ENCODE results near the gene BORCS8. TPM values are rescaled to one million over a fixed set of nuclear protein-coding genes. Genes with fewer than 3 reads are reported as not detected.
A peak's percentile ranks its signal among the peaks of the same experiment; 100 is the strongest.

The BORCS8 gene
- total RNA-seq, 2 donors from 2014 or later: 27.8 to 27.9 TPM

DNA sequence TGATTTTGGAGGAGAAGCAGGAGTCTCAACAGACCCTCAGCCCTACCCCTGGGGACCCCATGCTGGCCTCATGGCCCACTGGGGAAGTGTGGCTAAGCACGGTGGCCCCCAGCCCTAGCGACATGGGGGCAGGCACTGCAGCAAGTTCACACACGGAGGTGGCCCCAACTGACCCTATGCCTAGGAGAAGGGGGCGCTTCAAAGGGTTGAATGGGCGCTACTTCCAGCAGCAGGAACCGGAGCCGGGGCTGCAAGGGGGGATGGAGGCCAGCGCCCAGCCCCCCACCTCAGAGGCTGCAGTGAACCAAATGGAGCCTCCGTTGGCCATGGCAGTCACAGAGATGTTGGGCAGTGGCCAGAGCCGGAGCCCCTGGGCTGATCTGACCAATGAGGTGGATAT lies 34.7 kb upstream of the BORCS8 start:
- H3K4me1 ChIP-seq: no peaks in the 10 kb centered on the region
- no peak overlapping the region for H3K9ac ChIP-seq (ENCODE audit: low read depth in 2 of 2, low read length in 2 of 2)
- H3K27ac ChIP-seq: no peak overlapping the region
- H3K27me3 ChIP-seq: peaks cover 4% of the 10 kb centered on the region
- DNase-seq: no peak
- H3K9me3 ChIP-seq: no peaks in the 10 kb centered on the region
- TF ChIP-seq, protein P1, sequence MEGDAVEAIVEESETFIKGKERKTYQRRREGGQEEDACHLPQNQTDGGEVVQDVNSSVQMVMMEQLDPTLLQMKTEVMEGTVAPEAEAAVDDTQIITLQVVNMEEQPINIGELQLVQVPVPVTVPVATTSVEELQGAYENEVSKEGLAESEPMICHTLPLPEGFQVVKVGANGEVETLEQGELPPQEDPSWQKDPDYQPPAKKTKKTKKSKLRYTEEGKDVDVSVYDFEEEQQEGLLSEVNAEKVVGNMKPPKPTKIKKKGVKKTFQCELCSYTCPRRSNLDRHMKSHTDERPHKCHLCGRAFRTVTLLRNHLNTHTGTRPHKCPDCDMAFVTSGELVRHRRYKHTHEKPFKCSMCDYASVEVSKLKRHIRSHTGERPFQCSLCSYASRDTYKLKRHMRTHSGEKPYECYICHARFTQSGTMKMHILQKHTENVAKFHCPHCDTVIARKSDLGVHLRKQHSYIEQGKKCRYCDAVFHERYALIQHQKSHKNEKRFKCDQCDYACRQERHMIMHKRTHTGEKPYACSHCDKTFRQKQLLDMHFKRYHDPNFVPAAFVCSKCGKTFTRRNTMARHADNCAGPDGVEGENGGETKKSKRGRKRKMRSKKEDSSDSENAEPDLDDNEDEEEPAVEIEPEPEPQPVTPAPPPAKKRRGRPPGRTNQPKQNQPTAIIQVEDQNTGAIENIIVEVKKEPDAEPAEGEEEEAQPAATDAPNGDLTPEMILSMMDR (IDR thresholded peaks at IDR 0.05): no peak
- intact Hi-C loops (cut with DNase I): no loop called here
- no peak overlapping the region for H3K4me3 ChIP-seq
- no peaks in the 10 kb centered on the region for H3K36me3 ChIP-seq

- DNase-seq: no peak
- TF ChIP-seq, protein P1 (IDR thresholded peaks at IDR 0.05): no peak
- Histone ChIP-seq H3K27me3 (peaks cover 4% of the 10 kb centered on the region), H3K4me1 (no peaks in the 10 kb centered on the region), H3K4me3 (no peak overlapping the region), H3K9ac (ENCODE audit: low read depth in 2 of 2, low read length in 2 of 2) (no peak overlapping the region), H3K27ac (no peak overlapping the region), H3K9me3 (no peaks in the 10 kb centered on the region), H3K36me3 (no peaks in the 10 kb centered on the region)
- intact Hi-C loops (cut with DNase I): no loop called here
Measured at GRCh38 chr19:19226204-19226603, 34.3 kb upstream of the BORCS8 start.

DNA sequence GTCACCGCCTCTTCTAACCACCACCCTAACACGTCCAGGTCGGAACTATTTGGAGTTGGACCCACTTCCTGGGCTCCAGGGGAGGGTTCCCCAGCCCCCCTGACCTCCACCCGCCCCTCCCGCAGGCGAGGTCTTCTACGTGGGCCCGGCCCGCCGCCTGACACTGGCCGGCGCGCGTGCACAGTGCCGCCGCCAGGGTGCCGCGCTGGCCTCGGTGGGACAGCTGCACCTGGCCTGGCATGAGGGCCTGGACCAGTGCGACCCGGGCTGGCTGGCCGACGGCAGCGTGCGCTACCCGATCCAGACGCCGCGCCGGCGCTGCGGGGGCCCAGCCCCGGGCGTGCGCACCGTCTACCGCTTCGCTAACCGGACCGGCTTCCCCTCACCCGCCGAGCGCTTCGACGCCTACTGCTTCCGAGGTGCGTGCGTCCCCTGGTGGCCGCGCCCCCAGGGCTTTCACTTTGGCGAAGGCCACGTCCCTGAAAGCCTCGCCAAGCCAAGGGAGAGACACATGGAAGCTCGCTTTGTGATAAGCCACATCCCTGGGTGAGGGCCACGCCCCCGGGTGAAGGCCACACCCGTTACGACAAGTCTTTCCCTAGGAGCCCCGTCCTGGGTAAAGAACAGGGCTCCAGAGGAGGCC lies 33.0 kb upstream of the BORCS8 start:
- H3K36me3 ChIP-seq: no peaks in the 10 kb centered on the region
- H3K4me3 ChIP-seq: peak overlapping the region; percentile 47
- TF ChIP-seq, protein P1 (IDR thresholded peaks at IDR 0.05): peak; percentile 62
- H3K9me3 ChIP-seq: no peaks in the 10 kb centered on the region
- DNase-seq: peak; percentile 80
- no peak overlapping the region for H3K27ac ChIP-seq
- peak overlapping the region in 1 of 2 donors; percentile 50 for H3K9ac ChIP-seq (ENCODE audit: low read depth in 2 of 2, low read length in 2 of 2)
- intact Hi-C loops (cut with DNase I): no loop called here
- H3K27me3 ChIP-seq: peaks cover 4% of the 10 kb centered on the region
- H3K4me1 ChIP-seq: no peaks in the 10 kb centered on the region

DNA sequence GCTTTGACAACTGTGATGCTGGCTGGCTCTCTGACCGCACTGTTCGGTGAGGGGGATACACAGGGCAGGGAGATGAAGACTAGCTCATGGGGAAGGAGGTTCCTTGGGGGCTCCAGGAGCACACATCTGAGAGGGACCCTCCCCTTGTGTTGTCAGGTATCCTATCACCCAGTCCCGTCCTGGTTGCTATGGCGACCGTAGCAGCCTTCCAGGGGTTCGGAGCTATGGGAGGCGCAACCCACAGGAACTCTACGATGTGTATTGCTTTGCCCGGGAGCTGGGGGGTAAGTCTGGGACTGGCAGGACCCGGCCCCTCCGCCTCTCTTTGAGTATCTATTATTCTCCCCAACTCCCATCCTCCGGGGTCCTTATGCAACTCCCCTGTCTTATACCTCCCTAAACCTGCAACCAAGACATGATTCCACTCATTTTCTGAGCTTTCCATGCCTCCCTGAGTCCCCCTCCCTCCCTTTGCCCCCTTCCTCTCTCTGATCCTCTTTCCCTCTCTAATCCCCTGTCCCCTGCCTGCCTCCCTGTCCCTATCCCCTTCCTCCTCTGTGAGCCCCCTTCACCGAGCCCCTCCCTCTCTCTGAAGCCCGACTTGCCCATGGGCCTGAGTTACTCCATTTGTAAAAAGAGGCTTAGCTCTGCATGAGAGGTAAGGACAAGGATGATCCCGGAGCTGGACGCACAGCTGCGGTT lies 32.3 kb upstream of the BORCS8 start:
- Histone ChIP-seq H3K36me3 (no peaks in the 10 kb centered on the region), H3K27ac (no peak overlapping the region), H3K9me3 (no peaks in the 10 kb centered on the region), H3K4me3 (peak overlapping the region; percentile 47), H3K4me1 (no peaks in the 10 kb centered on the region), H3K9ac (ENCODE audit: low read depth in 2 of 2, low read length in 2 of 2) (no peak overlapping the region), H3K27me3 (peaks cover 4% of the 10 kb centered on the region)
- intact Hi-C loops (cut with DNase I): no loop called here
- DNase-seq: no peak
- TF ChIP-seq, protein P1 (IDR thresholded peaks at IDR 0.05): no peak

GRCh38 chr19:19223636-19224035 lies 31.7 kb upstream of the BORCS8 start:
- H3K27me3 ChIP-seq: peaks cover 4% of the 10 kb centered on the region
- no peak for DNase-seq
- intact Hi-C loops (cut with DNase I): no loop called here

More at GRCh38 chr19:19223636-19224035, 31.7 kb upstream of the BORCS8 start:
- Histone ChIP-seq H3K4me1 (no peaks in the 10 kb centered on the region), H3K4me3 (no peak overlapping the region), H3K9ac (ENCODE audit: low read depth in 2 of 2, low read length in 2 of 2) (no peak overlapping the region), H3K27ac (no peak overlapping the region), H3K9me3 (no peaks in the 10 kb centered on the region), H3K36me3 (no peaks in the 10 kb centered on the region)
- TF ChIP-seq, protein P1 (IDR thresholded peaks at IDR 0.05): no peak
